DOHH2 (cell line): ENCODE measurements around the gene NAPG.

ENCODE experiments used
- CTCF ChIP-seq: fragments of 200-600 bp; sonication (generic); IDR thresholded peaks from one replicate; pipeline ENCODE4 v1.5.1; 2014; ENCODE audit warnings: antibody characterized with exemption, mild to moderate bottlenecking, low read depth, low read length; ENCODE audit not compliant: poor library complexity, severe bottlenecking
- EZH2phosphoT487 ChIP-seq: fragments of 200-600 bp; sonication (generic); IDR thresholded peaks from 2 replicates; pipeline ENCODE4 v1.6.1; 2017; ENCODE audit warnings: borderline replicate concordance, mild to moderate bottlenecking, antibody characterized with exemption, low read length, moderate library complexity, mixed read lengths

- TF ChIP-seq CTCF = no peak
- no peak for TF ChIP-seq EZH2phosphoT487
Observed at GRCh38 chr18:10530852-10531251, 5.0 kb downstream of the NAPG start.
